Amniotic stem cell (primary cell): ENCODE results near the gene DGKI.

Experiments used
- DNase-seq: peaks from one replicate; lab custom pipeline; 2025; lab: John Stamatoyannopoulos, UW

DGKI gene

GRCh38 chr7:137539111-137539715, 307.6 kb downstream of the DGKI start:
- DNase-seq = no peak

GRCh38 chr7:137538361-137538762, 308.4 kb downstream of the DGKI start:
- DNase-seq = peak; percentile 28

DNA sequence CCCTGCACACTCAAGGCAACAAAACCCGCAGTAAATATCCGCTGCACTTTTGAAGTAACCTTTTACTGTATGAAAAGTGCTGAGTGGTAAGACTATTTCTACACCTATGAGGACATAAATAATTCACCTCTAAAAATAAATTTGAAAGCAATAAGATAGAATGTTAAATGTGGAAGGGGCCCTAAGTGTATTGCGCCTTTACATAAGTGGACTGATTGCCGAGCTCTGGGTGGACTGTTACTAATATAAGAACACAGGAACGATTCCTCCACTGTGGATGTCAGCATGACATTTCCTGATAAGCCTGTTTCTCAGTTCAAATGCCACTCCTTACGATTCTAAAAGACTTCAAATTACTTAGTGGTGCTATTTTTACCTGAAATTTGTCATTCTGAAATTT, 311.2 kb downstream of the DGKI start:
- DNase-seq = no peak

- no peak for DNase-seq
Observed at GRCh38 chr7:137531671-137532070, 315.1 kb downstream of the DGKI start.

GRCh38 chr7:137527634-137528033, 319.1 kb downstream of the DGKI start:
- DNase-seq = no peak

DNA sequence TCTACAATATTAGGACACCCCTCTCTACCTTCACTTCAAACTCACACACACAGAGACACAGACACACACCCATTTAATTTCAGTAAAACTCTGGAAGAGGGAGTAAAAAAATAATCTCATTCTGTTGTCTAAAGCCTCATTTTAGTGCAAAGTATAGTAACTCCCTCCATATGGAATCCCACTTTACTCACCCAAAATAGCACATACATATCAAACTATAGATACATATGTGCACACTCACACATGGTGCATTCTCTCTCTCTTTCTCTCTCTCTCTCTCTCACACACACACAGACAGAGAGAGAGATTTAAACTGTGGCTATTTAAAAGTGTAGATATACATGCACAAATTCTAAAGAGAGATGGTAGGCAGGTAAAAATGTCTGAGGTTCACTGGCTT, 323.6 kb downstream of the DGKI start:
- no peak for DNase-seq

- DNase-seq = no peak
Observed at GRCh38 chr7:137521451-137521850, 325.3 kb downstream of the DGKI start.

DNA sequence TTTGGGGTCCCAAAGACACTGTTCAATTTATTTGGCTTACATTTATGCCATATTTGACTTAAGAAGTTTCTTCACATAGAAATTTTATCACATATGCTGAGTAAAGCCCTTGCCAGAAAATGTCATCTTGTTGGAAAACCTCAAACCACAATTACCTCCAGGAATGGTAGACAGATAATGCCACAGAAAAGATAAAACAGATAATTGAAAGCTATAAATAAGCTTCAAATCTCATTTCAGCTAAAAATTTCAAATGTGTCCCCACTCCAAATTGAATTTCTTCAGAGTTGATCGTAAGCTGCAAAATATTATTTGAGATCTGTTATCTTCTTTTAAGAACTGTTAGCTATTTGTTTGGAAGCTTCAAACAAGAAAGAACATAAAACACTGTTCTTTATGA, 326.8 kb downstream of the DGKI start:
- DNase-seq = no peak

DNA sequence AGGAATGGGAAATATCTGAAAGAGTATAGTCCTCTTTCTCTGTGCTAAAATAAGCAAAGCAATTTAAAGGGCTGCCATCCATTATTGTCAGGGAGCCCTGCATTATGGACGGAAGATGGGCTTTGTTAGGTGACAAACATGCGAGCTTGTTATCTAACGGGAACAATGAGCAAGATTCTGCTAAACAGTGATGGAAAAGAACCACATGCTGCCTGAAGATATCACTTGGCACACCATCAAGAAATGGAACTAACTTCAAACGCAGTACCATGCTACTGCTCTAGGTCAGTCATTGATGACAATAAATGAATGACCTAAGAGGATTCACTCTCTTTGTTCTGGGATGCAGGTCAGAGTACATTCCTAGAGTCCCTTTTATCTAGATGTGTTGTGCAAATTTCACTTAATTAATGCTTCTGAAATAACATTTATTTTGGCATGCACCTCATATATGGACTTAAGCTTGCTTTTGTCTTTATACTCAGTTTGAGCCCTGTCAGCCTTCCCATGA, 327.5 kb downstream of the DGKI start:
- DNase-seq = no peak

DNA sequence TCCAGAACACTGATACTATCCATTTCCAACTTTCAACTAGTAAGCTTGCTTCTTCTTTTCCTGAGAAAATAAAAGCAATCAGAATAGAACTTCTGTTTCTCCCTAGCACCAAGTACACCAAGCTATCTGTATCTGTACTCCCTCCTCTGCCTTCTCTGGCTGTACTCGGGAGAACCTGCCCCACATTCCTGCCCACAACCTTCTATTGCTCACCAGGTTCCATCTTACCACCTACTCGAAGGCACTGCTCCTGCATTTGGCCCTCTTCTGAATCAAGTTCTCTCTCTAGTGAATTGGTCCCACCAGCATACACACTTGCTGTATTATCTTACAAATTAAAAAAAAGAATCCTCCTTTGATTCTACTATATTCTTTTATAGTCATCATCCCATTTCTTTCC, 333.7 kb downstream of the DGKI start:
- no peak for DNase-seq

- no peak for DNase-seq
Observed at GRCh38 chr7:137507096-137507495, 339.7 kb downstream of the DGKI start.

DNA sequence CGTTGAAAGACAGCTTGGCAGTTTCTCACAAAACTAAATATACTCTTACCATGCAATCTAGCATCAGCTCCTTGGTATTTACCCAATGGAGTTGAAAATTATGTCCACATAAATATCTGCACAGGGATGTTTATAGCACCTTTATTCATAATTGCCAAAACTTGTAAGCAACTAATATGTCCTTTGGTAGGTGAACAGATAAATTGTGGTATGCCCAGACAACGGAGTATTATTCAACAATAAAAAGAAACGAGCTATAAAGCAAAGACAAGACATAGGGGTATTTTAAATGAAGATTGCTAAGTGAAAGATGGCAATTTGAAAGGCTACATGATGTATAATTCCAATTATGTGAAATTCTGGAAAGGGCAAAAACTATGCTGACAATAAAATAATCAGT, 340.7 kb downstream of the DGKI start:
- no peak for DNase-seq

DNA sequence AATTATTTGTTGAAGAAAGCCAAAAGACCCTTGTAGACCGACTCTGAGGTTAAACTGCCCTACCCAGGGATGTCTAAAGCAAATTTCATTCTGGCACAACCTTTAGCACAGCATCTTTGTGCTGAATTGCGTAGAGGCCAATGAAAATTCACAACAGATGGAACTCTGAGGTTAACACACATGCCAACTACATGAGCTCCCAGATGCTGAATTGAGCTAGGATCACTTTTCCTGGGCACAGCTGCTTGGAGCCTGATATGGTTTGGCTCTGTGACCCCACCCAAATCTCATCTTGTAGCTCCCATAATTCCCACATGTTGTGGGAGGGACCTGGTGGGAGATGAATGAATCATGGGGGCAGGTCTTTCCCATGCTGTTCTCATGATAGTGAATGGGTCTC, 345.2 kb downstream of the DGKI start:
- DNase-seq = no peak

- no peak for DNase-seq
Observed at GRCh38 chr7:137492889-137493288, 353.9 kb downstream of the DGKI start.

DNA sequence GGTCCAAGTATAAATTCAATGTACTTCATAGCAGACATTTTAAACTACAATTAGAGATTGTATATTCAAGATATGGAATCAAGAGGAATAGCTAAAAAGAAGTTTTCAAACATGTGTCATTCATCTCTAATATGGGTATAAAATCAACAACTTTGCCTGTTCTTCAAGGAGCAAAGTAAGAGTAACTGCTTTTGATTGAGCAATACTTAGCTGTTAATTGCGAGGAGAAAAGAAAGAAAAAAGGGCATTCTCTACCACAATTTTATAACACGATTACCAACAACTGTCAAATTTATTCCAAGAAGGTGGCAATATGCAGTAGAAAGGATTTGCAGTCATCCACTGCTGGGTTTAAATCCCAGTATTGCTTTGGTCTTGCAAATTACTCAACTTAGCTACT, 356.9 kb downstream of the DGKI start:
- no peak for DNase-seq

- DNase-seq = no peak
Observed at GRCh38 chr7:137488038-137488437, 358.7 kb downstream of the DGKI start.

- no peak for DNase-seq
Observed at GRCh38 chr7:137485818-137486217, 361.0 kb downstream of the DGKI start.

DNA sequence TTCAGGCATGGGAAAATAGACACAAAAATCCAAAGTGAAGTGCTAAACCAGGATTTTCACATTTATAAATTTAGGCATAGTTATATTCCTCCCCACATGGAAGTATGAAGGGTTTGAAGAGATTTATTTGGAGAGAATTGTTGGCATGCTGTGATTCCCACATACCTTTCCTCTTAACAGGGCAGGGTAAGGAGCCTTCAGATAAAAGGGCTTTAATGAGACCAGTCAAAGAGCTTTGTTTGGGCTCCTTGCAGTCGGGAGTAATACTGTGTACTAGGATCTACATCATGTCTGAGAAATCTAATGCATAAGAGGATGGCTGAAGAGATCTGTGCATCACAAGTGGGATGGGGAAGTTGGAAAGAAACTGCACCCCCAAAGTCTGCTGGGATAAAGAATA, 362.4 kb downstream of the DGKI start:
- DNase-seq = no peak

- no peak for DNase-seq
Observed at GRCh38 chr7:137482466-137482865, 364.3 kb downstream of the DGKI start.

DNA sequence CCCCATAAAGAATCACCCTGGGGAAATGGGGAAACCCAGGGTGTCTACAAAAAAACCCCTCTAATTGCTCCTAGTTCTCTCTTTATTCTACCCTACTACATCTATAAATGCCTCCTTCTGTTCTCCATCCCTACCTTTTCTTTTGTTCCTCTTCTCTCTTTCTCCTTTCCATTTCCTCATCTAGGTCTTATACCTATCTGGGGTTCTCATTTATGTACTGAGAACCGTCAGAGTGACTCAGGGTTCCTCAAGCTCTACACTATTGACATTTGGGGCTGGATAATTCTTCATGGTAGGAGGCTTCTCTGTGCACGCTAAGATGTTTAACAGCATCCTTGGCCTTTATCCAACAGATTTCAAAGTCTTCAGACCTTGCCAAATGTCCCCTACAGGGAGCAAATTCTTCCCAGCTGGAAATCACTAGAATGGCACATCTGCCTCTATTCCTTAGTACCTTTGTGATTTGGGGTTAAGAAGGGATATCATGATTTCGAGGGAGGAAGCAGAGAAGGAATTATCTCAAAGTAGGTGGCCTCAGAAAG, 365.9 kb downstream of the DGKI start:
- no peak for DNase-seq

GRCh38 chr7:137480401-137480800, 366.4 kb downstream of the DGKI start:
- no peak for DNase-seq

GRCh38 chr7:137476937-137477336, 369.8 kb downstream of the DGKI start:
- DNase-seq = no peak

DNA sequence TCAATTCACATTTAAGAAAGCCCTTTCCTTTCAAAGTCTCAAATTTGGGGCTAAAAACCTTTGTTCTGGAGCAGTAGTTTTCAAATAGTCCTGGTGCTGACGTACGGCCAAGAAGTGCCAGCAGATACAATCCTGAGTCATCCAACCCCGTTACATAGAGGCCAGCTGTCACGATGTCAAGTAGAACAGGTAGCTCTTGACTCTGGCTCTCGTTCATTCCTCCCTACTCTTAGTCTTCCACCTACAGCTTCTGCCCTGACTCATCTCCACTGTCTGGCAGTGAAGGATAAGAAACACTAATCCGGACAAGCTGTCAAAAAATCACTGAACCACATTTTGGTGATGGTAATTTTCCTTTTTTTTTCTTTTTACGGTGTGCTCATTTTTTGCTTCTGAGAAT, 370.8 kb downstream of the DGKI start:
- no peak for DNase-seq

DNA sequence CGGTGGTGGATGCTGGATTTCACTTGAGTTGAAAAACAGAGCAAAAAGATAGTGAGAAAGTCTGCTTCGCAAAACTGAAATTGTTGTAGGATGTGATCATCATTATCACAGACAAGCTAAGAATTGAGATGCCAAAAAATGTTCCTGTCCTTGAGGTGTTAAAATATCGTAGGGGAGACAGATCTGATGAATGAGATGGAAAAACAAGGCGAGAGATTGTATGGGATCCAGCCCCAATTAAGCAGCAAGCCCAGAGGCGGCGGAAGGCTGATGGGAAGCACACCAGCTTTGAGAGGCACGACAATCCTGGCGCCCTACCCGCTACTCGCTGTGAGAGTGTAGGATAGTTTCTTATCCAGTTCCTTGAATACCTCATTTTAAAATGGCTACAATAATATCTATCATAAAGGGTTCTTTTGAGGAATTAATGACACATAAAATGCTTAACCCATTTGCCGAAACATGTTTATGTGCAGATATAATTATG, 372.2 kb downstream of the DGKI start:
- no peak for DNase-seq
